ENCODE results near the gene VKORC1L1.
"Not testable (repeated sequence)": the region's sequence is repeated elsewhere in the genome, so short reads cannot be mapped to it uniquely, and the experiment has no call there.

DNA sequence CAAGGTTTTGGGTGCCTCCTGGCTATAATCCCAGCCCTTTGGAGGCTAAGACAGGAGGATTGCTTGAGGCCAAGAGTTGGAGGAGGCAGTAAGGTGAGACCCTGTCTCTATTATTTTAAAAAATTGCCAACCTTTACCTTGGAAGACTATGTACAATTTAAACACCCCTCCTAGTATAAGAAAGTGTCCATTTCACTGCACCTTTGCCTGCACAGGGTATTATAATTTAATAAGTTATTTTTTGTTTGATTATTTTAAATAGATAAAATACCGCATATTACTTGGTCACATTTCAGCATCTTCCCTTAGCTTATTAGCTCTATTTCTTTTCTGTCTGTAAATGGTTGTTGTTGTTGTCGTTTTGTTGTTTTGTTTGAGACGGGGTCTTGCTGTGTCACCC lies 36.2 kb upstream of the VKORC1L1 start:
- TF ChIP-seq, protein P1, sequence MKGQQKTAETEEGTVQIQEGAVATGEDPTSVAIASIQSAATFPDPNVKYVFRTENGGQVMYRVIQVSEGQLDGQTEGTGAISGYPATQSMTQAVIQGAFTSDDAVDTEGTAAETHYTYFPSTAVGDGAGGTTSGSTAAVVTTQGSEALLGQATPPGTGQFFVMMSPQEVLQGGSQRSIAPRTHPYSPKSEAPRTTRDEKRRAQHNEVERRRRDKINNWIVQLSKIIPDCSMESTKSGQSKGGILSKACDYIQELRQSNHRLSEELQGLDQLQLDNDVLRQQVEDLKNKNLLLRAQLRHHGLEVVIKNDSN (CRISPR knock-in tag; IDR thresholded peaks at IDR 0.05), result not testable (repeated sequence)
- TF ChIP-seq, protein P2, sequence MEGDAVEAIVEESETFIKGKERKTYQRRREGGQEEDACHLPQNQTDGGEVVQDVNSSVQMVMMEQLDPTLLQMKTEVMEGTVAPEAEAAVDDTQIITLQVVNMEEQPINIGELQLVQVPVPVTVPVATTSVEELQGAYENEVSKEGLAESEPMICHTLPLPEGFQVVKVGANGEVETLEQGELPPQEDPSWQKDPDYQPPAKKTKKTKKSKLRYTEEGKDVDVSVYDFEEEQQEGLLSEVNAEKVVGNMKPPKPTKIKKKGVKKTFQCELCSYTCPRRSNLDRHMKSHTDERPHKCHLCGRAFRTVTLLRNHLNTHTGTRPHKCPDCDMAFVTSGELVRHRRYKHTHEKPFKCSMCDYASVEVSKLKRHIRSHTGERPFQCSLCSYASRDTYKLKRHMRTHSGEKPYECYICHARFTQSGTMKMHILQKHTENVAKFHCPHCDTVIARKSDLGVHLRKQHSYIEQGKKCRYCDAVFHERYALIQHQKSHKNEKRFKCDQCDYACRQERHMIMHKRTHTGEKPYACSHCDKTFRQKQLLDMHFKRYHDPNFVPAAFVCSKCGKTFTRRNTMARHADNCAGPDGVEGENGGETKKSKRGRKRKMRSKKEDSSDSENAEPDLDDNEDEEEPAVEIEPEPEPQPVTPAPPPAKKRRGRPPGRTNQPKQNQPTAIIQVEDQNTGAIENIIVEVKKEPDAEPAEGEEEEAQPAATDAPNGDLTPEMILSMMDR (IDR thresholded peaks at IDR 0.05), result not testable (repeated sequence)
- TF ChIP-seq, protein P3, sequence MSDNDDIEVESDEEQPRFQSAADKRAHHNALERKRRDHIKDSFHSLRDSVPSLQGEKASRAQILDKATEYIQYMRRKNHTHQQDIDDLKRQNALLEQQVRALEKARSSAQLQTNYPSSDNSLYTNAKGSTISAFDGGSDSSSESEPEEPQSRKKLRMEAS (CRISPR knock-in tag; IDR thresholded peaks at IDR 0.05), result not testable (repeated sequence)
- TF ChIP-seq, protein P4, sequence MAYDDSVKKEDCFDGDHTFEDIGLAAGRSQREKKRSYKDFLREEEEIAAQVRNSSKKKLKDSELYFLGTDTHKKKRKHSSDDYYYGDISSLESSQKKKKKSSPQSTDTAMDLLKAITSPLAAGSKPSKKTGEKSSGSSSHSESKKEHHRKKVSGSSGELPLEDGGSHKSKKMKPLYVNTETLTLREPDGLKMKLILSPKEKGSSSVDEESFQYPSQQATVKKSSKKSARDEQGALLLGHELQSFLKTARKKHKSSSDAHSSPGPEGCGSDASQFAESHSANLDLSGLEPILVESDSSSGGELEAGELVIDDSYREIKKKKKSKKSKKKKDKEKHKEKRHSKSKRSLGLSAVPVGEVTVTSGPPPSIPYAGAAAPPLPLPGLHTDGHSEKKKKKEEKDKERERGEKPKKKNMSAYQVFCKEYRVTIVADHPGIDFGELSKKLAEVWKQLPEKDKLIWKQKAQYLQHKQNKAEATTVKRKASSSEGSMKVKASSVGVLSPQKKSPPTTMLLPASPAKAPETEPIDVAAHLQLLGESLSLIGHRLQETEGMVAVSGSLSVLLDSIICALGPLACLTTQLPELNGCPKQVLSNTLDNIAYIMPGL (CRISPR knock-in tag; IDR thresholded peaks at IDR 0.05), result not testable (repeated sequence)
- TF ChIP-seq CREM (CRISPR knock-in tag; IDR thresholded peaks at IDR 0.05), result not testable (repeated sequence)

Measured in WTC11 (cell line).